NCI-H69 (cell line): ENCODE results near the gene ADGRD1.

Experiments
- DNase-seq: peaks from one replicate; lab custom pipeline; 2025; lab: John Stamatoyannopoulos, UW

Gene ADGRD1

DNA sequence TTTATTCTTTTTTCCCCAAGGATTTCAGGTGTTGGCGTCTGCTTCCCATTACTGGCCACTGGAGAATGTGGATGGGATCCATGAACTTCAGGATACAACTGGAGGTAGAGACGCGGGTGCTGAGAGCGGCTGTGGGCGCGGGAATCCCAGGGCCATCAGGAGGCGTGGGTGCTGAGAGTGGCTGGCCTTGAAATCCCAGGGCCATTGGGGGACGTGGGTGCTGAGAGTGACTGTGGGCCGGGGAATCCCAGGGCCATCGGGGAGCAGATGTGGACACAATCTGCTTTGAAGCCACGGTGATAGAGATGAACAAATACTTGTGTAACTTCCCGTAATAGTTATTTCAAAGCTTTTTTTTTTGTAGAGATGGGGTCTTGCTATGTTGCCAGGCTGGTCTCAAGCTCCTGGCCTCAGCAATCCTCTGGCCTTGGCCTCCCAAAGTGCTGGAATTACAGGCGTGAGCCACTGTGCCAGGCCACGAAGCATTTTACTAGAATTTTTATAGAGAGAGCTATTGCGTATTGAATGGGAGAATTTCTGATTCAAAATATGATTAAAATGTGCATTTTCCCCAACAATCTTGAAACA lies 12.8 kb downstream of the ADGRD1 start:
- DNase-seq, result no peak

DNA sequence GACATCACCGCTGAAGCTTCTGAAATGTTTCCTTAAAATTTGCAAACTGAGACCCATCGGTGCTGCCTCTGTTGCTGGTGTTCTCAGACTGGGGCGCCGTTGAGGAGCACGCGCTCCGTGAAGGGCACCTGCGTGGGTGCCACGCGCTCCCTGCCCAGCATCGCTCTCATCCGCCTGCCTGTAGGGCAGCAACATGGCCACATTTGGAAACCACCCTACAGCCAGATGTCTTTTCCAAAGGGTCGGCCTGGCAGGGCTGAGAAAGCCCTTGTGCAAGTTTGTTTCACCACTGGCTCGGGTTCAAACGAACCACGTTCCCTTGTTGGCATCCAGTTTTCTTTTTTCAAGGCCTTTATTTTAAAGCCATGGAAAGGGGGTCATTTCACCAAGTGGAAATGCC lies 13.9 kb downstream of the ADGRD1 start:
- DNase-seq, result no peak

DNA sequence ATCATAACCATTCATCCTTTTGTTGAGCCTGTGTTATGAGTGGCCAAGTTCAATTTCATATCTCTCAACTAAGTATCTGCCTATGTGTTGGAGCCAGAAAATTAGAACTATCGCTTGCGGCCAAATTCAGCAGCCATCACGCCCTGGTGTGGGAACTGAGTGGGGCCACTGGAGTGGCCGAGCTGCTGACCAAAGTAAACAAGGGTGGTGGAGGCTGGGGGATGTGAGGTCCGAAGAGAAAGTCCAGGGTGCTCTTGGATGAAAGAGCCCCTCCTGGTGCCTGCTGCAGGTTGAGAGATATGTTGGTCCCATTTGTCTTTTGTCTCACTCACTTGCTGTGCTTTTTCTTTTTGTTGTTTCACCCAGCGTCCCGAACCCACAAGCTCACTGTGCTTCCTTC lies 14.9 kb downstream of the ADGRD1 start:
- DNase-seq, result no peak

DNA sequence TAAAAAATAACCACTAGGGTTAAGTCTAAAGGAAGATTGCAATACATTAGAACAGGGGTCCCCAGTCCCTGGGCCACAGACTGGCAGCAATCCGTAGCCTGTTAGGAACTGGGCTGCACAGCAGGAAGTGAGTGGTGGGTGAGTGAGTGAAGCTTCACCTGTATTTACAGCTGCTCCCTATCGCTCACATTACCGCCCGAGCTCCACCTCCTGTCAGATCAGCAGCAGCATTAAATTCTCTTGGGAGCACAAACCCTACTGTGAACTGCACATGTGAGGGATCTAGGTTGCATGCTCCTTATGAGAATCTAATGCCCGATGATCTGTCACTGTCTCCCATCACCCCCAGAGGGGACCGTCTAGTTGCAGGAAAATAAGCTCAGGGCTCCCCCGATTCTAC lies 15.5 kb downstream of the ADGRD1 start:
- no peak for DNase-seq

DNA sequence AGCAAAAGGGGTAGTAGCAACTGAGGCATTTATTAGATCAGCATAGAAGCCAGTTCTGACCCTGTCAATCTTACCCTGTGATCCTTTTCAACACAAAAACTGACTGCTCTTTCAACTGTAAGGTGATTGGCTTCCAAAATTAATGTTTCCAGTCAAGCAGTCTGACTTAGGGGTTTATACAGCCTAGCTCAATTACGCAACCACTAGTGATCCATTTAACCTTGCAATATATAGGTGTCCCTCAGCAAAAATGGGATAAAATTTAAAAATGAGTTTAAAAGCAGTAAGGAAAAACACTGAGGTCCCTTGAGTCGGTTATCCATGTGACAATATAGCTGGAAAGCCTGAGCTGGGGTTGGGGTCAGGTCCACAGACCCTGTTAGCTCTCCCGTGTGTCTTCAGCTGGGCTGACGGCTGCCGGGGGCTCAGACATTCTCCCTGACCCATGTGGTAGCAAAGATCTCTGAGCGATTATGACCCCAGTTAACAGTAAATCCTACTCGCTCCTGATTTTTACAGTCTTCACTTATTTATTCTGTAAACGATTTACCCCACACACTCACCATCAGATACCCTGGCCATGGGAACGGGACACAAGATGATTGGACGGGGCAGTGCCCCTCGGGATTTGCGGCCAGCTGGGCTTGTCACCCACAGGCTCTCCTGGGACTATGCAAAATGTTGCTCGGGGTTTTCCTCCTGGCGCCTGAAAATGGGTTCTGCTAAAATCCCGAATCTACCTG lies 16.6 kb downstream of the ADGRD1 start:
- no peak for DNase-seq

DNA sequence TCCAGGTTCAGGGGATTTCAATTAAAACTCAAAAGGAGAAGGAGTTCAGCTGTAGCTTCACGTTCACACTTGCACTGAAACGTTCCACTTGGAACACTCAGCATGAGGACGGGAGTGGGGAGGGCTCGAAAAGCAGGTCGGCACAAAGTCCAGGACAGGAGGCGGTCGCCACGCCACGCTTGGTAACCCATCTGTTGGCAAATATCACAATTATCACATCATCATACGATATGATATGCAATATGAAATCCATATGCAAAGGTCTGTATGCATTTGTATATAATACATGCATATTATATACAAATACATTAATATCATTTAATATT lies 17.2 kb downstream of the ADGRD1 start:
- DNase-seq, result no peak

DNA sequence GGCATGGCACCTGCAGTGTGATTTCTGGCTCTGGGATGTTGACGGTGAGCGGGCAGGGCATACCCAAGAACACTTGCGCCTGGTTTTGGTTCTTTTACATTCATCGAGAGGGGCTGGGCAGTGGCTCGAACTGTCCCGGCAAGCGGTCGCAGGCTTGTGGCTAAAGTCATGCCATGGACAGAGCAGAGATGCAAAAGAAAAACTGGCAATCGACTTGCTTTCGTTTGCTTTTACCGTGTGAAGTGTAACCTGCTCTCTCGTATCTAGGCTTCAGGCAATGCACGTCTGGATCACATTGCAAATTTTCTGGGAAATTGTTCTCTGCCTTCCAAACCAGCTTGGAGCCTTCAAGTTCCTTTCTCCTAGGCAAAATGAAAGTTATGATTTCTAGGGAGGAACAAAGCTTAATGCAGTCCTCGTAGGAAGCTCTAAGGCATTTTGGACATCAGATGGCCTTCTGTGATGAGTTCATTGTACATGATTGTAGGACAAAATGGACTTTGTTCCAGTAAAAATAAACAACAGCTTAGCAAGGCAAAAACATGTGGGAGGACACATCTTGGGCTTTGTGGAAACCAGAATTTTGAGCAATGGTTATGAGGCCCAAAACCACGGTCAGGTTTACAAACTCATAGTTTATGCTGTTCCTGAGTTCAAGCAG lies 18.3 kb downstream of the ADGRD1 start:
- DNase-seq, result no peak

DNA sequence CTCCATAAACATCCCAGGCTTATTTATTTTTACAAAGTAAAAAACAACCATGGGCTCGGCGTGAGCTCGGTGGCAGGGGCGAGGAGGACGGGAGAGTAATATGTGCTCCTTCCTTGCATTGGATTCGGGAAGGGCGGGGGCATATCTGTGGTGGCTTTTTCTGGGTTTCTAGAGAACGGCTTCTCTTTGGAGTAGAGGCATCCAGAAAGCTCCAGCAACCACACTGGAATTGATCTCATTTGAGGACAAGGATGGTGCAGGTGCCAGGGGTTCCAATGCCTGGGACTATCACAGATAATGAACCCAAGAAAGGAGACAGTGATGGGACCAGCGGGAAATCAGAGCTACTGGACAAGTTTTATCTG lies 18.9 kb downstream of the ADGRD1 start:
- no peak for DNase-seq

DNA sequence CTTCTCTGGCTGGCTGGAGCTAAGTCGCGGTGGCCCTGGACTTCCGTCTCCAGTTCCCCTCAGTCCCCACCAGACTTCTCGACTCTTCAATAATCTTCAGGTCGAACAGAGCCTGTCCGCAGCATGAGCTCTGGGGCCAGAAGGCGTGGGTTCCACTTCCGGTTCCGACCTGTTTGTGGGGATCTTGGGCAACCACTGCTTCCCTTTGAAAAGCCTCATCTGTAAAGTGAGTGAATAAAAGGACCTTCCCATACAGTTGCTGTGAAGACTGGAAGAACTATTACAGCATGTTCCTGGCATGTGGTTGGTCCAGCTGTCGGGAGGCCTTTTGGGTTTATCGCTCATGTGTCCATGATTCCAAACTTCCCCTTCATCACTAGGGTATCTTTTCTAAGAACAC lies 19.4 kb downstream of the ADGRD1 start:
- DNase-seq, result no peak

DNA sequence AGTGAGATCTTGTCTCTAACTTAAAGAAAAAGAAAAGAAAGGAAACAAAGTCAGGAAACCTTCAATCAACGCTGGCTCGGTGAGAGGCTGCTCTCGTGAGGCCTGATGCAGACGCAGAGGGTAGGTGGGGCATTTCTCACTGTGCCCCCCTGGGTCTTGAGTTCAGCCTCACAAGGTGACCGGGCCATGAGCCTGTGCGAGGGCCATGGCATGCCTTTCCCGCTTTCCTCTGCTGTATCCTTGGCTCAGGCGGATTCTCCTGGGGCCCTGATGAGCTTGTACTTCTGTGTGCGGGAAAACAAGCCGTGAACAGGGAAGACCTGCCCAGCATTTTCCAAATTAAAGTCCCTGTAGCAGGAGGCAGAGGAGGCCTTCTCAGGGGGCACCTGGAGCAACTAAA lies 20.2 kb downstream of the ADGRD1 start:
- DNase-seq, result no peak

DNA sequence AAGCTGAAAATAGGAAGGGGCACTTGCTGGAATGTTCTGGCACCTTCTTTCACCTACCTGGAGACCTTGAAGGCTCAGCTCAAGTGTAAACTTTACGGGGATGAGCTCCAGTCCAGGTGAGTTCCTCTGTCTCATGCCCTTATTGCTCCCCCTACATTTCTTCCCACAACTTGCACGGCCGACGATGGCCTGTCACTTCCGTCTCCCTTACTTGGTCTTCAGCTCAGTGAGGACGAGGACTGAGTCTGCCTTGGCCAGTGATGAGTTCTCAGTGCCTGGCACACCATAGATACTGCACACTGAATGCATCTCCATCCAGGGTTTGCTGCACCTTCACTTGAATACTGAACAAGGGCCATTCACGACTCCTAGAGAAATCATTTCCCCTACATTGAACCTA lies 21.4 kb downstream of the ADGRD1 start:
- no peak for DNase-seq

DNA sequence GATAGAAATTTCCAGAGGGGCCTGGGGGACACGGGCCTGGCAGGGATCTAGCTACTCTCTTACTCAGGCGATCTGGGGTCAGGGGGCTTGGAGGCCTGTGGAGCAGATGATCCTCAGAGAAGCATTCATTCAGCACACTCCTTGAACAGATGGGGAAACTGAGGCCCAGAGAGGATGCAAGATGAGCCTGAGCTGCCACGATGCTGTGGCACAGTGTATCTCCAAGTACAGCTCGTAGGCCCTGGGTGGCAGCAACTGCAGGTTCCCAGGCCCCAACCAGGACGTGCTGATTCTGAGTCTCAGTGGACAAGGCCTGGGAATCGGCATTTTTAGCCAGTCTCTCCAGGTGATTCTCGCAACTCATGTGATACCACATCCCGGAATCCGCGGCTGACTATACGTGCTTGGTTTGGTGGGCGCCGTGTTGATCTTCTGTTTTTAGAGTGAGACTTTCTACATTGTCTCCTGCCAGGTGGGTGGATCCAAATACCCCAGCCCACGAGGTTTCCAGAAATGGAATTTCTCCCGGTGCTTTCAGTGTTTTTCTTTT lies 22.5 kb downstream of the ADGRD1 start:
- DNase-seq, result no peak

DNA sequence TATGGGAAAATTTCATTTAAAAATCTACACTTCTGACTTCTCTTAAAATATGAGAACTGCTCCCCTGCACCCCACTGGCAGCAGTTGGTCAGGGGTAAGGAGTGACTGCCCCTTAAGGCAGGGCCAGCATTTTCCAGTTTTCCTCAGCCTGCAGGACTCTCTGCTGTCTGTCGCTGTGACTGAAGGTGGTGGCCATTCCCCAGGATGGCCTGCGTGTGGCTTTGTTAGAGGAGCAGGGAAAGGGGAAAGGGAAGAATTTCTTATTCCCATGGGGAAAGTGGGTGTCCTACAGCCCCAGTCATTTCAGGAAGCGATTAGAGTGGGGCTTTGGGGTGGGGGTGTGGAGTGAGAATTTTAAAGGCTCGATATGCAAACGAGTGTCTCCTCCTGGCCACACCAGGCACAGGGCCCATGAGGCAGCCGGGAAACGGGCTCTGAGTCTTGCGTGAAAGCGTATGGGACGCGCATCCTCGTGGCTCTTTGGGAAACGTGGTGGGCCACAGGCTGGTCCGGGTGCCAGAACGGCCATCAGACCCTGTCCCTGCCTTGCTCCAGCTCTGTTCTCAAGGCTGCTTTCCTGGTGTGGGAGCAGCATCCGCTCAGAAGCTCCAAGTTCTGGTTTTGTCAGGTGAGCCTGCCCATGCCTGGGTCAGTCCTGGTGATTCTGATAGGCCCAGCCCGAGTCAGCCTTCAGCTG lies 23.5 kb downstream of the ADGRD1 start:
- DNase-seq, result no peak

DNA sequence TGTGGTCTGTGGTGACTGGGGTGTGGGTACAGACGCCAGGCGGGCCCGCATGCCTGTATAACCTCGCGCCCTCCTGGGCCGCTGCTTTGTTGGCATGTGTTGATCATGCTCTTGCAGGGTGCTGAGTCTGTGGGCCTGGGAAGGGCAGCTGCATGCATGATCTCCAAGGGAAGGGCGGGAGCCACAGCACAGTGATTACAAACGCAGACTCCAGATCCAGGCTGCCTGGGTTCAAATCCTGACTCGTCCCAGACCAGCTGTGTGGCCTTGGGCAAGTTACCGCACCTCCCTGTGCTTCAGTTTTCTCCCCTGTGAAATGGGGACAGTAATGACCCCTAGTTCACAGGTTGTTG lies 24.0 kb downstream of the ADGRD1 start:
- no peak for DNase-seq

DNA sequence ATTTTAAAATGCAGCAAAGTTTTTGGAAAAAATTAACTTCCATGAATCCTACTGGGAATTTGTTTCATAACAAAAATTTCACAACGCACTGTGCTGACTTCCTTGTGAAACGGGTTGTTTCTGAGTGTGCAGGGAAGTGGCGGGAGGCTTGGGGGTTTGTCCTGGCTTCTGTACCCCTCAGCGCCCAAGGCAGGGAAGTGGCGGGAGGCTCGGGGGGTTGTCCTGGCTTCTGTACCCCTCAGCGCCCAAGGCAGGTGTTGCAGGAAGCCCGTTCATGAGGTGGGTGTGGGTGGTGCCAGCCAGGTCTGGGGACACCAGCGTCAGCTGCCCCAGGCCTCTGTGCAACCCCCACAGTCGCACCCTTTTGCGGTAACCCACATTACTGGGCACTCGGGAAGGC lies 25.1 kb downstream of the ADGRD1 start:
- DNase-seq, result no peak

DNA sequence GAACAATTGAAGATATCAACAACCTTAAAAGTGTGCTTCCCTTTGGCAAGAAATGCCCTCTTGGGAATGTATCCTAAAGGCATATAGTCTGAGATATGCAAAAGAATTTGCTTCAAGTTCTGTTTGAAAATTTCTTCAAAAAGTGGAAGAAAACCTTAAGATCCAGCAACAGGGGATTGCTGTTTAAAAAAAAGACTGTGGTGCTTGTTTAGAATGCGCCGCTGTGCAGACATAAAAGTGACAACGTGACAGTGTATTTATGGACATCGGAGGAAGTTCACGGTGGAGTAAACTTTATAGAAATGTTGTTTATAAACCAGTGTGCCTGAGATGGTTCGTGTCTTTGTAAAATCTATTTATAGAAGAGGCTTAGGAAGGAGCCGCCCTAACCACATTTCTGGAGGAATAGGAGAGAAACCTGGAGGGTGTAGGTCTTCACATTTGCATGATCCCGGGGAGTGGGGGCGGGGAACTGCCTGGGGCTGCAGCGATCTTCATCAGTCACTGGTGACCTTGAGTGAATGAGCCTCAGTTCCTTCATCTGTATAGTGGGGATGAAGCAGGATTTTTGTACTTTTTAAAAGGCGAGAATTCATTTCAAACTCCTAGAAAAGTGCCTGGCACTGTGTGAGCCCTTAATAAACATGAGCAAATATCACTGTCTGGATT lies 27.5 kb downstream of the ADGRD1 start:
- DNase-seq, result no peak

DNA sequence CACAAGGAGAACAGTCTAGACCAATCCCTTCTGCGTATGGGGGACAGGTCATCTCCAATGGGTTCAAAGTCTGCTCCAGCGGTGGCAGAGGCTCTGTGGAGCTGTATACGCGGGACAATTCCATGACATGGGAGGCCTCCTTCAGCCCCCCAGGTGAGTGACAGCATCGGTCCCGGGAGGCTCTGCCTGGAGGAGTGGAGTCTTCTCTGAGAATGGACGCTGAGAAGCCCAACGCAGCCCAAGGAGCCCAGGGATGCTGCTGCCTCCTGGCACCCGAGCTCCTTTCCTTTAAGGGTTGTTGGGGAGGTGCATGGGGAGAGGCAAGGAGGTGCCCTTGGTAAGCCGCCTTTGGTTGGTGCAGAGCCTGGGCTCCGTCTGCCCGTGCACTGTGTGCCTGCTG lies 28.2 kb downstream of the ADGRD1 start:
- no peak for DNase-seq

DNA sequence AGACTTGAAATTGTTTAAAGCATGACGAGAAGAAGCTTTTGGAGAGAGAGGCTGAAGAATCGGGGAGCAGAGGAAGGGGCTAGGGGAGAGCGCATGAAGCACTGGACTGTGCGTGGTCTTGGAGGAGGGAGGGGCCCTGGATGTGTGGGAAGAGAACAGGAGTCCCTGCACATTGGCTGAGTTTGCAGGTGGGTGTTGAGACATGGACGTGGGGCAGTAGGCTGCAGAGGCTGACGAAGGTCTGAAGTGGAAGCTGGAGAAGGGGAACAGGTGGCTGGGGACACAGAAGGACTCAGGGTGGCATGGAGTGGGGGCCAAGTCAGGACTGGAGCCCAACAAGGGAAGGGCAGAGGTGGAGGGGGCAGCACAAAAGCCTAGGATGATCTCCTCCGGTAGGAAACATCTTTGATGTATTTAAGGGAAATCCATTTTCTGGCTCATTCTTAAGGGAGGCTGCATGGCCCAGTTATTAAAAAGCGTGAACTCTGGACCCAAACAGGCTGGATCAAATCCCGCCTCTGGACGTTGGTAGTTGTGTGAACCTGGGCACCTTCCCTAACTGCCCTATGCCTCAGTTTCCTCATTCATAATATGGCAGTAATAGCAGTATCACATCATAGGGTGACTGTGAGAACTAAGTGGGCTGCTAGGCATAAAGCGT lies 29.0 kb downstream of the ADGRD1 start:
- DNase-seq, result no peak

DNA sequence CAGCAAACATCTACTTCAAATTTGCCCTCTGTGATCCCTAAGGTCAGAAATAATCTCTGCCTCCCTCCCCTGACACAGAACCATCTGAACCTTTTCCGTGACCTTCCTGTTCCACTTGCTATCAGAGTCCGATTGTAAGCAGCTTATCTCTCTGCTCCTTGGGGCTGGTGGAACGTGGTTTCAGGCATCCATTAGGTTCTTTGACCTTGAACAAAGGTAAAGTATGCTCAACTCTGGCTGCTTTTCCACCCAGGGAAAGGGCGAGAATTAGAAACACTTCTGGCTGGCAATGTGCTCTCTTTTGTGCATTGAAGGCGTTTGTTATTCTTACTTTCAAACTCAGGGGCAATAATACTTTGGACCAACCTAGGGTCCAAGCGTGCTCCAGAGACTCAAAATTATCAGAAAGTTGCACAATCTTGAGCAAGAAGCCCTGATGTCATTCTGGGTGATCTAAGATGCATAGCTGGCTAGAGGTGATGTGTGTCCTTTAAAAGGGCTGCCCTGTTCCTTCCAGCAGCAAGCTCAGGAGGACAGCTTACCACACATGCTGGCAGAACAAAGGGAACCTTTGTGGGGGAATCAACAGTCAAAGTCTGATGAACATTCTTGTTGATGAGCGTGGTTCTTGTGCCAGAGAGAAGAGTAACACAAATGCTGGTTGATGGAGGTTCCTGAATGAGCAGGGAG lies 29.8 kb downstream of the ADGRD1 start:
- DNase-seq, result no peak

DNA sequence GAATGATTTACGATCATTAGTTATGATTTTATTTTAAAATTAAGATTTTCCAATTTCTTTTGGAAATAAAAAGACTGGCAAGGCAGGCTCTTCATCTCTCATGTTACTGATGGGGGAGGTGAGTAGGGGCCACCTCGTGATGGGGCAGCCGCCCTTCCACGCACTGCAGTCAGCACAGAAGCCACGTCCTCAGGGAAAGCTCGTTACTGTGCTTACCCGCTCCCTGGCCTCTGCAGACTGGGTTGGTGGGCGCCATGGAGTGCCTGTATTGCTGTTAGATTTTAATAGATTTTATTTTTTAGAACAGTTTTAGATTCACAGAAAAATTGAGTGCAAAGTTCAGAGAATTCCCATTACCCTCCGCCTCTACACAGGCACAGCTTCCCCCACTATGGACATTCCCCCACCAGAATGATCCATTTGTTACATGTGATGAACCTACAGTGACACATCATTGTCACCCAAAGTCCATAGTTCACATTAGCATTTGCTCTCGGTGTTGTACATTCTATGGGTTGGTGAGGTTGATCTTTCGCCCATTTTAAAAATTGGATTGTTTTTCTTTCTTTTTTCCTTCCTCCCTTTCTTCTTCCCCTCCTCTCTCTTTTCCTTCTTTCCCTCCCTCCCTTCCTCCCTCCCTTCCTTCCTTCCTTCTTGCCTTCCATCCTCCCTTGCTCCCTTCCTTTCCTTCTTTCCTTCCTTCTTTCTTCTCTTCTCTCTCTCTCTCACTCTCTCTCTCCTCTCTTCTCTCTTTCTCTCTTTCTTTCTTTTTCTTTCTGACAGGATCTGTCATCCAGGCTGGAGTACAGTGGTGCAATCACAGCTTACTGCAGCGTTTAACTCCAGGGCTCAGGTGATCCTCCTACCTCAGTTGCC lies 30.7 kb downstream of the ADGRD1 start:
- no peak for DNase-seq
